ENCODE data around the gene CELSR2. TPM values are rescaled to one million over a fixed set of nuclear protein-coding genes. Genes with fewer than 3 reads are reported as not detected.

CELSR2 gene
- total RNA-seq, 6 experiments from 2014 or later = 1.3 to 3.3 (median 3.0) TPM

GRCh38 chr1:109225711-109226445, 23.5 kb upstream of the CELSR2 start:
- peaks cover 0 to 12% (median 2%) of the 10 kb centered on the region in 4 donors for H3K4me1 ChIP-seq
- ATAC-seq (no peak), DNase-seq (no peak)
- H3K27ac ChIP-seq = no peak overlapping the region
- TF ChIP-seq CTCF (IDR thresholded peaks at IDR 0.05) (no peak), POLR2A (IDR thresholded peaks at IDR 0.05) (no peak)
- H3K9me3 ChIP-seq = no peaks in the 10 kb centered on the region
- no peak overlapping the region for H3K4me3 ChIP-seq
- intact Hi-C loops (cut with DNase I) = no loop called here
- 94% methylated on average over 5 of the region's 5 CpGs for WGBS (ENCODE audit: insufficient coverage, low coverage, low lambda C conversion rate, missing lambda C conversion rate)
- H3K27me3 ChIP-seq = no peaks in the 10 kb centered on the region
- peaks cover 8 to 44% (median 23%) of the 10 kb centered on the region in 4 donors for H3K36me3 ChIP-seq

DNA sequence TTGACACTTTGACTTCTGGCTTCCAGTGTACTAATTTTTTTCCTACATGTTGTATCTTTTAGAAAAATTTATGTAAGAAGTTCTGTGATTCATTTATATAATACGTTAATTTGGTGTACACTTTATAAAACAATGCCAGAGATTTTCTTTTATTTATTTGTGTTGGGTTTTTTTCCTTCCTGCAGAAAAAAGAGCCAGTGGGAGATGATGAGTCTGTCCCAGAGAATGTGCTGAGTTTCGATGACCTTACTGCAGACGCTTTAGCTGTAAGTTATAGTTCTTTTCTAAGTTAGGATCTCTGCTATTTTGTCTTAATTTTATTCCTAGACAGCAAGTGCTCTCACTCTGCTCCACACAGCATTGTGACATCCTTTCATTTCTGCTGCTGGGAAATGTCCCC, 21.2 kb upstream of the CELSR2 start:
- no peak overlapping the region for H3K27ac ChIP-seq
- ATAC-seq = no peak
- no peak overlapping the region for H3K4me3 ChIP-seq
- H3K27me3 ChIP-seq = no peaks in the 10 kb centered on the region
- peaks cover 0 to 12% (median 2%) of the 10 kb centered on the region in 4 donors for H3K4me1 ChIP-seq
- DNase-seq = no peak
- intact Hi-C loops (cut with DNase I) = no loop called here
- peaks cover 13 to 67% (median 33%) of the 10 kb centered on the region in 4 donors for H3K36me3 ChIP-seq
- 79% methylated on average over 3 of the region's 3 CpGs for WGBS (ENCODE audit: insufficient coverage, low coverage, low lambda C conversion rate, missing lambda C conversion rate)
- H3K9me3 ChIP-seq = no peaks in the 10 kb centered on the region
- no peak for TF ChIP-seq CTCF (IDR thresholded peaks at IDR 0.05)
- no peak for TF ChIP-seq POLR2A (IDR thresholded peaks at IDR 0.05)

DNA sequence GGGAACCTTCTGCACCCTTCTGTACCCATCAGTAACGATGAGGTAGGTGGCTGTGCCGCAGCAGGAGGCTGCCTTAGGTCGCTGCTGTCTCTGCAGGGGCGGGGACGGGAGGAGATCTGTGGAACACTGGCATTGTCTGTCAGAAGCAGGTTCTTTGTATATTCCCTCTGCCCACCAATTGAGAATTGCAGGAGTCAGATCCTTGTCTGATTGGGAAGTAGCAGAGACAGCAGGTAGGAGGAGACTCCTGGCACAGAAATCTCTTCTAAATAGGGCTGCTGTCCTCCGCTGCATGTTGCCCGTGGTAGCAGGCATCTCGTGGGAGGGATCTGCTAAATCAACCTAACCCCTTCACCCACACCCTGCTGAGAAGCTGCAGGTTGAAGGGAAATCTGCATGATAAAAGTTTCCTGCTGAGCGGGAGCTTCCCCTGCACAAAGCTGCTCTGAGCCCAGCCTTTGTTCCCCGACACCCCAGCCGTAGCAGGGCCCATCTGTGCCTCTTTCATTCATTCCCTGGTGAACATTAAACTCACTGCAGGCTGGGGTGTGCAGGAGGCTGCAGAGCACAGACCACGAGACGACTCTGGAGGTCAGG, 19.7 kb upstream of the CELSR2 start:
- TF ChIP-seq POLR2A (IDR thresholded peaks at IDR 0.05) = no peak
- TF ChIP-seq CTCF (IDR thresholded peaks at IDR 0.05) = no peak
- no peaks in the 10 kb centered on the region for H3K27me3 ChIP-seq
- peaks cover 0 to 12% (median 2%) of the 10 kb centered on the region in 4 donors for H3K4me1 ChIP-seq
- peaks cover 13 to 73% (median 37%) of the 10 kb centered on the region in 4 donors for H3K36me3 ChIP-seq
- no peaks in the 10 kb centered on the region for H3K9me3 ChIP-seq
- no peak overlapping the region for H3K4me3 ChIP-seq
- no peak for ATAC-seq
- intact Hi-C loops (cut with DNase I) = no loop called here
- 86% methylated on average over 5 of the region's 13 CpGs for WGBS (ENCODE audit: insufficient coverage, low coverage, low lambda C conversion rate, missing lambda C conversion rate)
- H3K27ac ChIP-seq = no peak overlapping the region
- no peak for DNase-seq

DNA sequence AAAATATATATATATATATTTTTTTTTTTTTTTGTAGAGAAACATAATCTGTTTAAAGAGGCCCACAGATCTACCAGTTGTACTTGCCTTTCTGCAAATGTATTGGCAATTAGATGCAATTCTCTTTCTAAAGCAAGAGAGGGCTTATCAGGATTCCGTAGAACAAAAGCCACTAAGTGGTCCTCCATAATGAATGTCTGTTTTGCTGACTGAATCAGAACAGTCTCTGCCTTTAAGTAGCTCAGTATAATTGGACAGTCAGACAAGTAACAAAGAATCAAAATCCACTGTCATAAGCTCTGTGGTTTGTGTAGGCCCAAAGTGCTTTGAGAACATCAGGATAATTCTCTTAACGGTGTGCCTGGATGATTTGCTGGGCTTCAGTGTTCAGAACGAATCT, 18.3 kb upstream of the CELSR2 start:
- intact Hi-C loops (cut with DNase I) = no loop called here
- Histone ChIP-seq H3K27me3 (no peaks in the 10 kb centered on the region), H3K9me3 (no peaks in the 10 kb centered on the region), H3K27ac (no peak overlapping the region), H3K4me3 (no peak overlapping the region), H3K4me1 (peaks cover 0 to 12% (median 2%) of the 10 kb centered on the region in 4 donors), H3K36me3 (peaks cover 13 to 80% (median 44%) of the 10 kb centered on the region in 4 donors)
- DNase-seq = no peak
- no peak for ATAC-seq
- WGBS (ENCODE audit: insufficient coverage, low coverage, low lambda C conversion rate, missing lambda C conversion rate) = 83% methylated on average over 3 of the region's 3 CpGs
- TF ChIP-seq POLR2A (IDR thresholded peaks at IDR 0.05) (no peak), CTCF (IDR thresholded peaks at IDR 0.05) (no peak)

Measured in right lobe of liver (tissue), 6 donors.